Colonic mucosa (tissue), 4 donors: ENCODE data around the gene MSANTD4. TPM values are rescaled to one million over a fixed set of nuclear protein-coding genes. Genes with fewer than 3 reads are reported as not detected.
"Not testable (repeated sequence)": the region's sequence is repeated elsewhere in the genome, so short reads cannot be mapped to it uniquely, and the experiment has no call there.

Experiments used
- DNase-seq: peaks from one replicate; pipeline ENCODE4 v3.0.0-alpha.2; 2020
- H3K27ac ChIP-seq: fragments of 200-600 bp; one replicate; pipeline ENCODE4 v1.8.0; 2021
- H3K27me3 ChIP-seq: fragments of 200-600 bp; one replicate; pipeline ENCODE4 v1.8.0; 2021
- H3K36me3 ChIP-seq: fragments of 200-600 bp; one replicate; pipeline ENCODE4 v1.8.0; 2021
- H3K4me1 ChIP-seq: fragments of 200-600 bp; one replicate; pipeline ENCODE4 v1.8.0; 2021; ENCODE audit warnings: mild to moderate bottlenecking
- H3K4me3 ChIP-seq: fragments of 200-600 bp; one replicate; pipeline ENCODE4 v1.8.0; 2021
- H3K9ac ChIP-seq, 2 donors: one replicate each; pipeline ENCODE4 v1.7.0; 2013; ENCODE audit warnings: control low read depth in 2 of 2, low read depth in 2 of 2, low read length in 2 of 2
- H3K9me3 ChIP-seq: fragments of 200-600 bp; one replicate; pipeline ENCODE4 v1.8.0; 2021
- intact Hi-C: fragments of 100-400 bp; cut with DNase I; formaldehyde crosslinking; loops from one replicate; pipeline ENCODE4 v1.14.1; 2022
- total RNA-seq, 2 donors: library from RNA; stranded (reverse); fragmentation: NEBNext Ultra II Directional in 1 of 2; extraction: Animal tissue kit (Norgen Biotek cat#: 25700) in 1 of 2; gene quantifications; one replicate each; pipeline ENCODE4 v1.2.1, GENCODE V29; 2021
- TF ChIP-seq, protein P1 (sequence below): fragments of 200-600 bp; IDR thresholded peaks from one replicate; pipeline ENCODE4 v1.8.0; 2022; ENCODE audit warnings: antibody characterized with exemption, mild to moderate bottlenecking
- donor health status: healthy.
- donor health status: DM: no; HTN: no; CAD: no.
- donor health status: DM: no; HTN: no; CAD: no.

Gene MSANTD4
- total RNA-seq, 2 donors from 2014 or later, result 6.2 to 6.8 TPM

DNA sequence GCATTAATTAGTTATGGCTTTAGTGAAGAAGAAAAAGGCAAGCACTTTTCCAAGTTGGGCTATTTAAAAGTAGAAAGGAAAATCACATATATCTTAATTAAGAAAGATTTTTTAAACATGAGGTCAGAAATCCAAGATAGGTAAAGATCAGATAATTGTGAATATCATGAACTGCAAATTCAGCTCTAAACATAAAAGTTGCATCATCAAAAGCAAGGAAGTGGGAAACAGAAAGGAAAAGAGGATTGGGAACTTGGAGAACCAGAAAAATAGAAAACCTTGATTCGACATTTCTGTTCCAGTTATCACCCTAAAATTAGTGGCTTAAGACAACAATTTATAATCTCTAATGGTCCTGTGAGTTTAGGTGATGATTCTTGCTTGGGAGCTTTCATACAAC is 37.6 kb upstream of the MSANTD4 start:
- Histone ChIP-seq H3K27ac (no peak overlapping the region), H3K9me3 (no peaks in the 10 kb centered on the region), H3K4me1 (no peaks in the 10 kb centered on the region), H3K36me3 (no peaks in the 10 kb centered on the region), H3K9ac (no peak overlapping the region), H3K4me3 (no peak overlapping the region), H3K27me3 (no peaks in the 10 kb centered on the region)
- no peak for DNase-seq
- TF ChIP-seq, protein P1, sequence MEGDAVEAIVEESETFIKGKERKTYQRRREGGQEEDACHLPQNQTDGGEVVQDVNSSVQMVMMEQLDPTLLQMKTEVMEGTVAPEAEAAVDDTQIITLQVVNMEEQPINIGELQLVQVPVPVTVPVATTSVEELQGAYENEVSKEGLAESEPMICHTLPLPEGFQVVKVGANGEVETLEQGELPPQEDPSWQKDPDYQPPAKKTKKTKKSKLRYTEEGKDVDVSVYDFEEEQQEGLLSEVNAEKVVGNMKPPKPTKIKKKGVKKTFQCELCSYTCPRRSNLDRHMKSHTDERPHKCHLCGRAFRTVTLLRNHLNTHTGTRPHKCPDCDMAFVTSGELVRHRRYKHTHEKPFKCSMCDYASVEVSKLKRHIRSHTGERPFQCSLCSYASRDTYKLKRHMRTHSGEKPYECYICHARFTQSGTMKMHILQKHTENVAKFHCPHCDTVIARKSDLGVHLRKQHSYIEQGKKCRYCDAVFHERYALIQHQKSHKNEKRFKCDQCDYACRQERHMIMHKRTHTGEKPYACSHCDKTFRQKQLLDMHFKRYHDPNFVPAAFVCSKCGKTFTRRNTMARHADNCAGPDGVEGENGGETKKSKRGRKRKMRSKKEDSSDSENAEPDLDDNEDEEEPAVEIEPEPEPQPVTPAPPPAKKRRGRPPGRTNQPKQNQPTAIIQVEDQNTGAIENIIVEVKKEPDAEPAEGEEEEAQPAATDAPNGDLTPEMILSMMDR, result no peak
- intact Hi-C loops, result no loop called here

- intact Hi-C loops, DNase-seq, H3K27me3 ChIP-seq: not testable (repeated sequence)
These were observed 36.3 kb upstream of the MSANTD4 start for GRCh38 chr11:106058377-106058776.

GRCh38 chr11:106051103-106051502 is 29.1 kb upstream of the MSANTD4 start:
- DNase-seq, result no peak
- intact Hi-C loops, result no loop called here
- Histone ChIP-seq H3K9me3 (no peaks in the 10 kb centered on the region), H3K4me1 (no peaks in the 10 kb centered on the region), H3K4me3 (no peak overlapping the region), H3K9ac (no peak overlapping the region), H3K27me3 (no peaks in the 10 kb centered on the region), H3K27ac (no peak overlapping the region), H3K36me3 (no peaks in the 10 kb centered on the region)
- TF ChIP-seq, protein P1, result no peak

More at GRCh38 chr11:106058377-106058776, 36.3 kb upstream of the MSANTD4 start:
- not testable (repeated sequence) for H3K4me3 ChIP-seq, H3K4me1 ChIP-seq, H3K36me3 ChIP-seq, H3K9me3 ChIP-seq, H3K9ac ChIP-seq, H3K27ac ChIP-seq

DNA sequence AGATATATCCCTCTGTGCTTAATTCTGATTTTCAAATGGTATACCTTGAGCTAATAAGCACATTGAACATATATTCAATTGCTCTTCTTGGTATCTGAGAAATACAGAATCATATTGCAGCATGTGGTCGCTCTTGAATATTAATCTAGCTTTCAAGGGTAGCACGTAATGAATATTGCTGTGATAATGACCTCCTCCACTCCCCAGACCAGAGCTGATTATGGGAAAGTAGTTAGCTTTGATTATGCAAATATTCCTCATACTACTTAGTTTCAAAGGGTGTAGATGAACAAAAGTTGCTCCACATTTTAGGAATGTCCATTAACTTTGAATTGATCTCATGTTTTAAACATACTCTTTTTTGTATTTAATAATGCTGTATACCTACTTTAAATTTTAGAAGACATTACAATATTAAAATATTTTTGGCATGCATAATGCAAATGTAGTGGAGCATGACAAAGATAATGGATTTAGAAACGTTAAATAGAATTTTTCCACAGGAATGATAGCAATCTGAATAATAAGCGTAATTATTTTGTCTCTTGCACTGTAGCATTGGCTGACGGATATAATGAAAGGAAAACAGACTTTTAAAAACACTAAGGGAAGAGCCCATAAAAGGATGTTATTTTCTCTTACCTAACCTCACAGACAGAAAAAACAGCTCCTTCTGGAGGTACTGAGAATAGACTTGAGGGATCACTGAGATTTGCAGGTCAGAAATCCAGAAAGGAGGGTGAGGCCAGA is 27.9 kb upstream of the MSANTD4 start:
- Histone ChIP-seq H3K9ac (no peak overlapping the region), H3K4me1 (no peaks in the 10 kb centered on the region), H3K4me3 (no peak overlapping the region), H3K27me3 (no peaks in the 10 kb centered on the region), H3K27ac (no peak overlapping the region), H3K9me3 (no peaks in the 10 kb centered on the region), H3K36me3 (no peaks in the 10 kb centered on the region)
- TF ChIP-seq, protein P1, result no peak
- intact Hi-C loops, result no loop called here
- no peak for DNase-seq

GRCh38 chr11:106047631-106048030 is 25.6 kb upstream of the MSANTD4 start:
- Histone ChIP-seq H3K4me3 (no peak overlapping the region), H3K9ac (no peak overlapping the region), H3K4me1 (no peaks in the 10 kb centered on the region), H3K9me3 (no peaks in the 10 kb centered on the region), H3K27ac (no peak overlapping the region), H3K36me3 (no peaks in the 10 kb centered on the region), H3K27me3 (no peaks in the 10 kb centered on the region)
- TF ChIP-seq, protein P1, result no peak
- DNase-seq, result no peak
- intact Hi-C loops, result no loop called here

DNA sequence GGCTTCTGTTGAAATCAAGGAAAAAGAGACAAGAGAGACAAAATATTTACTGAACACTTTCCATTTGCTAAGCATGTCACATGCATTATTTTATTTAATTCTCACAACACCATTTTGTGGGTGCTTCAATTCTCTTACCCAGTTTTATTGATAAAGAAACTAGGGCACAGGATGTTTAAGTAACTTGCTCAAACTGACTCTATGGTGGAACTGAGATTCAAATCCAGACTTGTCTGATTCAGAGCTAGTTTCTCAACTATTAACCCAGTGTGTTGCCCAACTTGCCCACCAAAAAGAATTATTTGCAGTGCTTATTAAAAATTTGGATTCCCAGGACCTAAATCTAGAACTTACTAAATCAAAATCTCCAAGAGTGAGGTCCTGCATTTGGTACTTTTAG is 21.5 kb upstream of the MSANTD4 start:
- intact Hi-C loops, result no loop called here
- no peaks in the 10 kb centered on the region for H3K27me3 ChIP-seq
- no peak overlapping the region for H3K27ac ChIP-seq
- TF ChIP-seq, protein P1, result no peak
- no peaks in the 10 kb centered on the region for H3K9me3 ChIP-seq
- DNase-seq, result no peak
- H3K4me3 ChIP-seq, result no peak overlapping the region
- no peaks in the 10 kb centered on the region for H3K36me3 ChIP-seq
- no peaks in the 10 kb centered on the region for H3K4me1 ChIP-seq
- H3K9ac ChIP-seq, result no peak overlapping the region
